OCI-LY7 (cell line): Measurements from ENCODE around the gene DHRS7C. TPM values are rescaled to one million over a fixed set of nuclear protein-coding genes. Genes with fewer than 3 reads are reported as not detected.

Experiments used
- BruUV-seq: library from RNA; stranded (reverse); fragments of 400-500 nt; replicated peaks from 2 replicates; lab custom pipeline; 2021; lab: Mats Ljungman, UMichigan
- CTCF ChIA-PET: fragments of 300-600 bp; sonication (Branson Sonifier 250); formaldehyde crosslinking; loops from one replicate; lab custom pipeline; 2022; ENCODE audit warnings: antibody characterized with exemption; ENCODE audit not compliant: unreplicated experiment; lab: Charles Lee
- POLR2A ChIA-PET: fragments of 300-600 bp; sonication (Branson Sonifier 250); formaldehyde crosslinking; loops from one replicate; lab custom pipeline; 2022; ENCODE audit warnings: antibody characterized with exemption; lab: Charles Lee
- DNase-seq: peaks from one replicate; pipeline ENCODE4 v3.0.0-alpha.2; 2015; ENCODE audit warnings: low spot score
- H2AFZ ChIP-seq: fragments of 200-600 bp; sonication (generic), shearing (Covaris generic); 2 replicates; pipeline ENCODE4 v1.6.1; 2014; ENCODE audit warnings: mild to moderate bottlenecking, antibody characterized with exemption, low read length, moderate library complexity
- H3K27ac ChIP-seq: fragments of 200-600 bp; sonication (generic); 2 replicates; pipeline ENCODE4 v1.5.1; 2014; ENCODE audit warnings: mixed run types, low read depth, mild to moderate bottlenecking, moderate library complexity, low read length, inconsistent platforms; ENCODE audit not compliant: poor library complexity, severe bottlenecking
- H3K36me3 ChIP-seq: fragments of 200-600 bp; sonication (generic); 2 replicates; pipeline ENCODE4 v1.6.1; 2014; ENCODE audit warnings: mild to moderate bottlenecking, antibody characterized with exemption, low read length, moderate library complexity, mixed read lengths; ENCODE audit not compliant: insufficient read depth
- H3K4me1 ChIP-seq: fragments of 200-600 bp; sonication (generic); 2 replicates; pipeline ENCODE4 v1.5.1; 2014; ENCODE audit warnings: mild to moderate bottlenecking, low read length; ENCODE audit not compliant: insufficient read depth, poor library complexity, severe bottlenecking
- H3K4me2 ChIP-seq: fragments of 200-600 bp; sonication (generic); 2 replicates; pipeline ENCODE4 v1.6.1; 2014; ENCODE audit warnings: mild to moderate bottlenecking, low read length
- H3K4me3 ChIP-seq: fragments of 200-600 bp; sonication (generic); 2 replicates; pipeline ENCODE4 v1.5.1; 2014; ENCODE audit warnings: mild to moderate bottlenecking, low read depth, low read length; ENCODE audit not compliant: poor library complexity, severe bottlenecking
- H3K79me2 ChIP-seq: fragments of 200-600 bp; sonication (generic); 2 replicates; pipeline ENCODE4 v1.6.1; 2016; ENCODE audit warnings: low read depth, mild to moderate bottlenecking, low read length, moderate library complexity, mixed read lengths; ENCODE audit not compliant: insufficient read depth
- H3K9me2 ChIP-seq: fragments of 200-600 bp; sonication (generic); 2 replicates; pipeline ENCODE4 v1.6.1; 2016; ENCODE audit warnings: mild to moderate bottlenecking, low read length, mixed read lengths; ENCODE audit not compliant: insufficient read depth
- H3K9me3 ChIP-seq: fragments of 200-600 bp; sonication (generic); 2 replicates; pipeline ENCODE4 v1.6.1; 2014; ENCODE audit warnings: mild to moderate bottlenecking, mixed run types, low read length, mixed read lengths
- H4K20me1 ChIP-seq: fragments of 200-600 bp; sonication (generic); 2 replicates; pipeline ENCODE4 v1.6.1; 2014; ENCODE audit warnings: mild to moderate bottlenecking, antibody characterized with exemption, low read length, moderate library complexity, mixed read lengths; ENCODE audit not compliant: insufficient read depth
- EZH2phosphoT487 ChIP-seq: fragments of 200-600 bp; sonication (generic); IDR thresholded peaks from 2 replicates; pipeline ENCODE4 v1.6.1; 2018; ENCODE audit warnings: low read depth, borderline replicate concordance, mild to moderate bottlenecking, mixed run types, antibody characterized with exemption, low read length, moderate library complexity, mixed read lengths
- intact Hi-C: fragments of 100-400 bp; cut with micrococcal nuclease; formaldehyde crosslinking; loops from one replicate; pipeline ENCODE4 v1.10.0; 2022; ENCODE audit not compliant: unreplicated experiment
- total RNA-seq, 2 experiments: library from RNA; depleted of rRNA in 1 of 2; stranded (reverse); fragments of >200 nt in 1 of 2; shearing (Covaris generic) in 1 of 2; gene quantifications; 2 replicates each; pipeline ENCODE4 v1.2.3, GENCODE V29; 2014 to 2022
- TF ChIP-seq, protein P1 (sequence below): fragments of 200-600 bp; sonication (generic); conservative IDR thresholded peaks from 2 replicates; pipeline ENCODE4 v1.5.1; 2014; ENCODE audit warnings: mild to moderate bottlenecking, antibody characterized with exemption, low read length, moderate library complexity, mixed read lengths

Gene DHRS7C
- total RNA-seq, 2 experiments from 2014 or later: not detected

DNA sequence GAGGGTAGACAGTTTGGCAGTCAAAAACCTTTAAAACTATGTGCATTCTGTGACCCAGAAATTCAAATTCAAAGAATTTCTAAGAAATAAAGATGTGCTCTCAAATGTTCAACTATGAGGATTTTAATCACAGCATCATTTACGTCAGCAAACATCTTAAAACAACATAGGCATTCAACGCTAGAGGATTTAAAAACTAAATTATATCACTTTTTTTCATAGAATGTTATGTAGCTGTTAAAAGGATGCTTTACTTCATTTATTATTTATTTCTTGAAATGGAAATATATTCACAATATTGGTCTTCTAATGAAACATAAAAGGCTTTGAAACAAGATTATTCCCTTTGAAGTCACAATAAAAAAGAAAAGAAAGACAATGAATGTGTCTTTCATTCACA, 38.0 kb upstream of the DHRS7C start:
- H3K9me2 ChIP-seq: no peaks in the 10 kb centered on the region
- H3K27ac ChIP-seq: no peak overlapping the region
- no peaks in the 10 kb centered on the region for H3K79me2 ChIP-seq
- no peaks in the 10 kb centered on the region for H3K4me1 ChIP-seq
- intact Hi-C loops: no loop called here
- no peak for TF ChIP-seq EZH2phosphoT487
- TF ChIP-seq, protein P1, sequence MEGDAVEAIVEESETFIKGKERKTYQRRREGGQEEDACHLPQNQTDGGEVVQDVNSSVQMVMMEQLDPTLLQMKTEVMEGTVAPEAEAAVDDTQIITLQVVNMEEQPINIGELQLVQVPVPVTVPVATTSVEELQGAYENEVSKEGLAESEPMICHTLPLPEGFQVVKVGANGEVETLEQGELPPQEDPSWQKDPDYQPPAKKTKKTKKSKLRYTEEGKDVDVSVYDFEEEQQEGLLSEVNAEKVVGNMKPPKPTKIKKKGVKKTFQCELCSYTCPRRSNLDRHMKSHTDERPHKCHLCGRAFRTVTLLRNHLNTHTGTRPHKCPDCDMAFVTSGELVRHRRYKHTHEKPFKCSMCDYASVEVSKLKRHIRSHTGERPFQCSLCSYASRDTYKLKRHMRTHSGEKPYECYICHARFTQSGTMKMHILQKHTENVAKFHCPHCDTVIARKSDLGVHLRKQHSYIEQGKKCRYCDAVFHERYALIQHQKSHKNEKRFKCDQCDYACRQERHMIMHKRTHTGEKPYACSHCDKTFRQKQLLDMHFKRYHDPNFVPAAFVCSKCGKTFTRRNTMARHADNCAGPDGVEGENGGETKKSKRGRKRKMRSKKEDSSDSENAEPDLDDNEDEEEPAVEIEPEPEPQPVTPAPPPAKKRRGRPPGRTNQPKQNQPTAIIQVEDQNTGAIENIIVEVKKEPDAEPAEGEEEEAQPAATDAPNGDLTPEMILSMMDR: no peak
- H4K20me1 ChIP-seq: no peaks in the 10 kb centered on the region
- no peak for DNase-seq
- no peak overlapping the region for H3K4me3 ChIP-seq
- H3K9me3 ChIP-seq: no peaks in the 10 kb centered on the region
- no peak overlapping the region for H2AFZ ChIP-seq
- H3K4me2 ChIP-seq: no peak overlapping the region
- no TSS peak for BruUV-seq
- CTCF ChIA-PET: no interaction called here
- H3K36me3 ChIP-seq: no peaks in the 10 kb centered on the region
- POLR2A ChIA-PET: no interaction called here

DNA sequence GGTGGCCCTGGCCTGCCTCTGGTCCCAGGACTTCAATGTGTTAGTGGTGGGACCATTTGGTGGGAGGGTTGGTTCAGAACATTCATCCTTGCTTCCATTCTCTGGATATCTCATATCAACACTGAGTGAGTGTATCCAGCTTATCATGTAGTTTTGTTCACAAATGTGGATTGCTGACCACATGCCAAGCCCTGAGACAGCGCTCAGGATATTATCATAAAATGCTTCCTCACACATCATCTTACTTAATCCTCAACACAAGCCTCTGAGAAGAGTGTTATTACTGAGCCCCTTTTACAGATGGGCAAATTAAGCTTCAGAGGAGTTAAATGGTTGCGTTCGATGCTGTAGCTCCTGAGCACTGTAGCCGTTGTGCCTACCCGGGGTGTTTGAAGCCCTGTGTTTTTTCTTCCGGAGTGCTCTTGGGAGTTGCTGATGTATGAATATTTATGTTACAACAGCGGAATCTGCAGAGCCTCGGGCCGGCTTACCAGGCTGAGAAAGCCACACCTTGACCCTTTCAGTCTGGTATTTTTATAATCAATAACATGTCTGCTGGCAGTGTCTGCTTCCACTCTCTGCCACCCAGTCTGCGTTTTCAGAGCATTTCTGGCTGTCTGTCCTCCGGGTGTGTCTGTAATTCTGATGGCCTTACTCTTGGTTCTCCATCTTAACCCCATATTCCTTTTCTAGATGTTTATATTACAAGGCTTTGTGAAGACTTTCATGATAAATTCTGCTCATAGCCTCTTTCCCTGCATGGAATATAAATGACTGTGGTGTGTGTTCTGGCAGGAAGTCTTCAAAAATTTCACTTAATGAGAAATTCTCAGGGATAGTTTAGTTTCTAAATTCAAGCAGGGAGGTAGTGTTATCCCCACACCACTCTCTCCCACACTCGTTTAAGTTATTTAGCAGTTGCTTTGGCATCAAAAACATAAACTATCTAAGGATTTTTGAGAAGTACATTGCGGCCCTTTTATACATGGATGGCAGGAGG, 37.2 kb upstream of the DHRS7C start:
- Histone ChIP-seq H4K20me1 (no peaks in the 10 kb centered on the region), H3K36me3 (no peaks in the 10 kb centered on the region), H3K4me2 (no peak overlapping the region), H3K79me2 (no peaks in the 10 kb centered on the region), H3K4me1 (no peaks in the 10 kb centered on the region), H3K9me2 (no peaks in the 10 kb centered on the region), H2AFZ (no peak overlapping the region), H3K4me3 (no peak overlapping the region), H3K9me3 (no peaks in the 10 kb centered on the region), H3K27ac (no peak overlapping the region)
- CTCF ChIA-PET: no interaction called here
- no peak for DNase-seq
- BruUV-seq: no TSS peak
- POLR2A ChIA-PET: no interaction called here
- intact Hi-C loops: no loop called here
- no peak for TF ChIP-seq EZH2phosphoT487
- TF ChIP-seq, protein P1: no peak

DNA sequence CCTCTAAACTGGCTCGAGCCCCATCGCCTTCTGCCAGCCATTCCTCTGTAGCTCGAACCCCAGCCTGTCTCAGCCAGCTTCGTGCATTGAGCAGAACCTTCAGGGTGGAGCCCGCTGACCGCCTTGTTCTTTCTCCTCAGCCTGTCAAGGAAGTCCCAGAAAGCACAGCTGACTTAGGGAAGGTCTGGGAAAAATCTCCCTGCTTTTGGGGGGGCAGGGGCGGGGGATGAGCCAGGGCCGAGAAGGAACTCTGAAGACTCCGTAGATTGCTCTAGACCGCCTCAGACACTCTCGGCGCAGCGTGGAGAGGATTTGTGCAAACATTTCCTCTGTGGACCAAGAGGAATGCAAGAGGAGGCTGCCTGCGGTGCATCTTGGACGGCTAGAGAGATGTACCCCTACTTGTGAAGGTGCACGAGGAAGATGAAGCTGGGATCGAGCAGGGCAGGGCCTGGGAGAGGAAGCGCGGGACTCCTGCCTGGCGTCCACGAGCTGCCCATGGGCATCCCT, 34.3 kb upstream of the DHRS7C start, which contains the start of gene GLP2R:
Gene GLP2R, plus strand, starts transcription at position 284 of the 510 bp plus-strand sequence. Its CDS starts 140 bp downstream, at position 424.
- CTCF ChIA-PET: no interaction called here
- Histone ChIP-seq H3K27ac (no peak within 1 kb of the TSS), H4K20me1 (no peaks in the 10 kb centered on the region), H3K4me1 (no peaks in the 10 kb centered on the region), H3K36me3 (no peaks in the 10 kb centered on the region), H3K9me2 (no peaks in the 10 kb centered on the region), H3K4me2 (no peak within 1 kb of the TSS), H2AFZ (no peak within 1 kb of the TSS), H3K9me3 (no peaks in the 10 kb centered on the region), H3K4me3 (no peak within 1 kb of the TSS), H3K79me2 (no peaks in the 10 kb centered on the region)
- POLR2A ChIA-PET: no interaction called here
- DNase-seq: no peak
- TF ChIP-seq EZH2phosphoT487: no peak
- TF ChIP-seq, protein P1: no peak
- no TSS peak for BruUV-seq
- intact Hi-C loops: no loop called here
